Upper lobe of right lung (tissue), 1 donor: ENCODE data around the gene SCNN1A. TPM values are rescaled to one million over a fixed set of nuclear protein-coding genes. Genes with fewer than 3 reads are reported as not detected.

Experiments used
- ATAC-seq: fragments of 200-7000 bp; cut with Tn5 transposase; one replicate; pipeline ENCODE4 v1.9.1; 2020; ENCODE audit warnings: mild to moderate bottlenecking, moderate library complexity
- DNase-seq: peaks from one replicate; pipeline ENCODE4 v3.0.0-alpha.2; 2020
- H3K27ac ChIP-seq: fragments of 200-600 bp; one replicate; pipeline ENCODE4 v1.8.0; 2022
- H3K27me3 ChIP-seq: fragments of 200-600 bp; one replicate; pipeline ENCODE4 v1.8.0; 2022; ENCODE audit warnings: mild to moderate bottlenecking
- H3K36me3 ChIP-seq: fragments of 200-600 bp; one replicate; pipeline ENCODE4 v1.8.0; 2022
- H3K4me1 ChIP-seq: fragments of 200-600 bp; one replicate; pipeline ENCODE4 v1.8.0; 2022
- H3K4me3 ChIP-seq: fragments of 200-600 bp; one replicate; pipeline ENCODE4 v1.8.0; 2022; ENCODE audit warnings: mild to moderate bottlenecking
- H3K9me3 ChIP-seq: fragments of 200-600 bp; one replicate; pipeline ENCODE4 v1.8.0; 2022
- intact Hi-C: fragments of 100-400 bp; cut with DNase I; formaldehyde crosslinking; loops from one replicate; pipeline ENCODE4 v1.11.0; 2022
- total RNA-seq: library from RNA; stranded (reverse); fragmentation: NEBNext Ultra II Directional; extraction: Animal tissue kit (Norgen Biotek cat#: 25700); gene quantifications from one replicate; pipeline ENCODE4 v1.2.1, GENCODE V29; 2021
- TF ChIP-seq, protein P1 (sequence below): fragments of 200-600 bp; IDR thresholded peaks from one replicate; pipeline ENCODE4 v1.8.0; 2022; ENCODE audit warnings: antibody characterized with exemption
- donor health status: DM: no; HTN: yes; CAD: no; lungs with severe emphysema.

SCNN1A gene
- total RNA-seq, 1 donor from 2014 or later, result 199 TPM

- H3K4me3 ChIP-seq, result no peak overlapping the region
- ATAC-seq, result no peak
- H3K9me3 ChIP-seq, result no peaks in the 10 kb centered on the region
- no peak for DNase-seq
- intact Hi-C loops, result loop anchor here (10.0 kb wide), 1 partner anchor 135 kb away; no protein-coding TSS in a partner anchor
- peaks cover 77% of the 10 kb centered on the region for H3K4me1 ChIP-seq
- TF ChIP-seq, protein P1, sequence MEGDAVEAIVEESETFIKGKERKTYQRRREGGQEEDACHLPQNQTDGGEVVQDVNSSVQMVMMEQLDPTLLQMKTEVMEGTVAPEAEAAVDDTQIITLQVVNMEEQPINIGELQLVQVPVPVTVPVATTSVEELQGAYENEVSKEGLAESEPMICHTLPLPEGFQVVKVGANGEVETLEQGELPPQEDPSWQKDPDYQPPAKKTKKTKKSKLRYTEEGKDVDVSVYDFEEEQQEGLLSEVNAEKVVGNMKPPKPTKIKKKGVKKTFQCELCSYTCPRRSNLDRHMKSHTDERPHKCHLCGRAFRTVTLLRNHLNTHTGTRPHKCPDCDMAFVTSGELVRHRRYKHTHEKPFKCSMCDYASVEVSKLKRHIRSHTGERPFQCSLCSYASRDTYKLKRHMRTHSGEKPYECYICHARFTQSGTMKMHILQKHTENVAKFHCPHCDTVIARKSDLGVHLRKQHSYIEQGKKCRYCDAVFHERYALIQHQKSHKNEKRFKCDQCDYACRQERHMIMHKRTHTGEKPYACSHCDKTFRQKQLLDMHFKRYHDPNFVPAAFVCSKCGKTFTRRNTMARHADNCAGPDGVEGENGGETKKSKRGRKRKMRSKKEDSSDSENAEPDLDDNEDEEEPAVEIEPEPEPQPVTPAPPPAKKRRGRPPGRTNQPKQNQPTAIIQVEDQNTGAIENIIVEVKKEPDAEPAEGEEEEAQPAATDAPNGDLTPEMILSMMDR, result no peak
- H3K27ac ChIP-seq, result no peak overlapping the region
- peaks cover 83% of the 10 kb centered on the region for H3K36me3 ChIP-seq
- no peaks in the 10 kb centered on the region for H3K27me3 ChIP-seq
Measured at GRCh38 chr12:6329703-6330064, 45.7 kb downstream of the SCNN1A start.

GRCh38 chr12:6328945-6329702, 46.2 kb downstream of the SCNN1A start:
- intact Hi-C loops, result loop anchor here (10.0 kb wide), 1 partner anchor 136 kb away; no protein-coding TSS in a partner anchor
- no peaks in the 10 kb centered on the region for H3K9me3 ChIP-seq
- no peak overlapping the region for H3K4me3 ChIP-seq
- ATAC-seq, result no peak
- H3K27me3 ChIP-seq, result no peaks in the 10 kb centered on the region
- TF ChIP-seq, protein P1, result no peak
- no peak for DNase-seq
- H3K36me3 ChIP-seq, result peaks cover 77% of the 10 kb centered on the region
- H3K4me1 ChIP-seq, result peaks cover 77% of the 10 kb centered on the region
- no peak overlapping the region for H3K27ac ChIP-seq

DNA sequence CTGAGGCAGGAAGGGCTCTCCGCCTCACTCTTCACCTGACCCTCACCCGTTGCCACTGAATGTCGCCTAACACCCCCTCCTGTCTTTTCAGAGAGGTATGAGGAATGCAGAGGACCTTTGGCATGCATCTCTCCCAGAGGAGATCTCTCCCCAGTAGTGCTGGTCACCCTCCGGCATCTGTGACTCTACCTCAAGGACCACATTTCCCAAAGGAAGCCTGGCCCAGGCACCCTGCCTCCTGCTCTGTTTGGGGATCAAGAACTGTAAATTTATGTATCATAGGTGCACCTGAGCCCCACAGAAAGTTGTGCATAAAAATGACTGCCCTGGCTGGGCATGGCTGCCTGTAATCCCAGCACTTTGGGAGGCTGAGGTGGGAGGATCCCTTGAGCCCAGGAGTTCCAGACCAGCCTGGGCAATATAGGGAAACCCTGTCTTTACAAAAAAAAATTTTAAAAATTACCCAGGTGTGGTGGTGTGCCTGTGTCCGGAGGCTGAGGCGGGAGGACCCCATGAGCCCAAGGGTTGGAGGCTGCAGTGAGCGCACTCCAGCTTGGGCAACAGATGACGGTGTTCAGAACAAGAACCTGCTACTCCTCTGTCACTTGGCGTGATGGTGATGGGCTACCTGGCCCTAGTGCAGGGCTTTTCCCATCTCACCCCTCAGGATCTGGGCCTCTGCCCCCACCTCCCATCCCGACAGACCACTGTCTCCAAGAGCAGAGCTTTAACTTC, 47.2 kb downstream of the SCNN1A start:
- Histone ChIP-seq H3K36me3 (peaks cover 68% of the 10 kb centered on the region), H3K9me3 (no peaks in the 10 kb centered on the region), H3K27me3 (no peaks in the 10 kb centered on the region), H3K4me3 (no peak overlapping the region), H3K27ac (no peak overlapping the region), H3K4me1 (peaks cover 77% of the 10 kb centered on the region)
- DNase-seq (no peak), ATAC-seq (no peak)
- intact Hi-C loops, result loop anchor here (10.0 kb wide), 1 partner anchor 137 kb away; no protein-coding TSS in a partner anchor
- TF ChIP-seq, protein P1, result no peak

DNA sequence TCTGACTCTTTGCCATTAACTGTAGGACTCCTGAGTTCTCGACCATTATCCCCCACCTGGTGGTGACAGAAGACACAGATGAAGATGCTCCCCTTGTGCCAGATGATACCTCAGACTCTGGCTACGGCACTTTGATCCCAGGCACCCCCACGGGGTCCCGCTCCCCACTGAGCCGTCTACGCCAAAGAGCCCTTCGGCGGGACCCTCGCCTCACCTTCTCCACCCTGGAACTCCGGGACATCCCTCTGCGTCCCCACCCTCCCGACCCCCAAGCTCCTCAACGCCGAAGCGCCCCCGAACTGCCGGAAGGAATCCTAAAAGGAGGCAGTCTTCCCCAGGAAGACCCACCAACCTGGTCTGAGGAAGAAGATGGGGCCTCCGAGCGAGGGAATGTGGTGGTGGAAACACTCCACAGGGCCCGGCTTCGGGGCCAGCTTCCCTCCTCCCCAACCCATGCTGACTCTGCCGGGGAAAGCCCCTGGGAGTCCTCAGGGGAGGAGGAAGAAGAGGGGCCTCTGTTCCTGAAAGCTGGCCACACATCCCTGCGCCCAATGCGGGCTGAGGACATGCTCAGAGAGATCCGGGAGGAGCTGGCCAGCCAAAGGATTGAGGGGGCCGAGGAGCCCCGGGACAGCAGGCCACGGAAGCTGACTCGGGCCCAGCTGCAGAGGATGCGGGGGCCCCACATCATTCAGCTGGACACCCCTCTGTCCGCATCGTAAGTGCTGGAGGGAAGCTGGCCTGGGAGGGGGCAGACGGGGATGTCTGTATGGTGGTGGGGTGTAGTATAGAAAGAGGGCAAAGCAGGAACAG, 47.9 kb downstream of the SCNN1A start:
- peaks cover 77% of the 10 kb centered on the region for H3K4me1 ChIP-seq
- H3K9me3 ChIP-seq, result no peaks in the 10 kb centered on the region
- intact Hi-C loops, result loop anchor here (10.0 kb wide), 1 partner anchor 137 kb away; no protein-coding TSS in a partner anchor
- H3K36me3 ChIP-seq, result peaks cover 60% of the 10 kb centered on the region
- peak overlapping the region; percentile 20 for H3K27ac ChIP-seq
- no peak overlapping the region for H3K4me3 ChIP-seq
- TF ChIP-seq, protein P1, result no peak
- no peaks in the 10 kb centered on the region for H3K27me3 ChIP-seq
- DNase-seq (no peak), ATAC-seq (no peak)
